Testis (tissue), 3 donors: ENCODE data around the gene CHCHD6. TPM values are rescaled to one million over a fixed set of nuclear protein-coding genes. Genes with fewer than 3 reads are reported as not detected.

Experiments
- DNase-seq: peaks from one replicate; pipeline ENCODE4 v3.0.0-alpha.2; 2019
- H3K27ac ChIP-seq, 2 donors: fragments of 200-600 bp; sonication (generic); one replicate each; pipeline ENCODE4 v1.5.1; 2019
- H3K27me3 ChIP-seq: fragments of 200-600 bp; sonication (generic); one replicate; pipeline ENCODE4 v1.5.1; 2019
- H3K36me3 ChIP-seq: fragments of 200-600 bp; sonication (generic); one replicate; pipeline ENCODE4 v1.5.1; 2017; ENCODE audit warnings: low read depth; ENCODE audit errors: missing control alignments
- H3K4me1 ChIP-seq: fragments of 200-600 bp; sonication (generic); one replicate; pipeline ENCODE4 v1.5.1; 2019
- H3K4me3 ChIP-seq, 2 donors: fragments of 200-600 bp; sonication (generic); one replicate each; pipeline ENCODE4 v1.5.1; 2017 to 2019
- H3K9me3 ChIP-seq: fragments of 200-600 bp; sonication (generic); one replicate; pipeline ENCODE4 v1.5.1; 2017
- POLR2A ChIP-seq: fragments of 450-650 bp; IDR thresholded peaks from one replicate; pipeline ENCODE4 v1.6.1; 2017; ENCODE audit warnings: antibody characterized with exemption, mild to moderate bottlenecking, moderate library complexity
- WGBS, 2 donors: methylation state at CpG; one replicate each; pipeline ENCODE4 v1.1.5; 2018; 5-methylcytosine and 5-hydroxymethylcytosine counted together
- intact Hi-C: fragments of 100-400 bp; cut with DNase I; formaldehyde crosslinking; loops from one replicate; pipeline ENCODE4 v1.15.1; 2023; ENCODE audit warnings: low total_unique reads
- polyA plus RNA-seq: library from polyadenylated mRNA; stranded (reverse); fragments of 350-450 nt; fragmentation: Illumina TruSeq; extraction: RNeasy Lipid Tissue Mini Kit (QIAGEN cat#74804); gene quantifications from one replicate; pipeline ENCODE4 v1.2.3, GENCODE V29; 2014; ENCODE audit warnings: low read depth, low replicate concordance; ENCODE audit not compliant: insufficient read depth
- total RNA-seq, 2 donors: library from RNA; depleted of rRNA; stranded (reverse); fragments of >200 nt; gene quantifications; one replicate each; pipeline ENCODE4 v1.2.3, GENCODE V29; 2016
- TF ChIP-seq, protein P1 (sequence below), 3 experiments: fragments of 450-650 bp in 2 of 3; fragments of 200-600 bp in 1 of 3; sonication (generic) in 1 of 3; IDR thresholded peaks; one replicate each; pipeline ENCODE4 v1.5.1; 2016 to 2019; ENCODE audit warnings: antibody characterized with exemption in 3 of 3, mild to moderate bottlenecking in 2 of 3, moderate library complexity in 1 of 3

CHCHD6 gene
- total and polyA plus RNA-seq, 3 donors from 2014 or later, result 47.6 to 84.6 (median 49.9) TPM

DNA sequence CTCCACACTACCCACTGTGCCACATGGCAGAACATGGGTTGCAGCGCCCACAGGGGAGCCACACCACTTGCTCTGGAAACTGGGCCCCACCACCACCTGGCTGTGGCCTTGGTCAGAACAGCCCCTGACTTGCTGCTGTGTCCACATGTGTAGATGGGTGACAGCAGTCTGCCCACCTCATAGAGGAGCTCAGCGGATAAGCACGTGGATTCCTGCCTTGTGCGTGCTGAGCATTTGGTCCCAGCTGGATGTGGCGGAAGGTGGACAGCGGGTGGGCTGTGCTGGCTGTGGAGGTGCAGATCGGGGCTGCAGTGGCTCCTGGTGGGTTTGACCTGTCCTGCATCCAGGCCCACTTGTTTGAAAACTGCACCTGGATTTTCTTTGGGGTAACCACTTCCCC, 272.9 kb downstream of the CHCHD6 start:
- no peaks in the 10 kb centered on the region for H3K36me3 ChIP-seq
- TF ChIP-seq, protein P1, sequence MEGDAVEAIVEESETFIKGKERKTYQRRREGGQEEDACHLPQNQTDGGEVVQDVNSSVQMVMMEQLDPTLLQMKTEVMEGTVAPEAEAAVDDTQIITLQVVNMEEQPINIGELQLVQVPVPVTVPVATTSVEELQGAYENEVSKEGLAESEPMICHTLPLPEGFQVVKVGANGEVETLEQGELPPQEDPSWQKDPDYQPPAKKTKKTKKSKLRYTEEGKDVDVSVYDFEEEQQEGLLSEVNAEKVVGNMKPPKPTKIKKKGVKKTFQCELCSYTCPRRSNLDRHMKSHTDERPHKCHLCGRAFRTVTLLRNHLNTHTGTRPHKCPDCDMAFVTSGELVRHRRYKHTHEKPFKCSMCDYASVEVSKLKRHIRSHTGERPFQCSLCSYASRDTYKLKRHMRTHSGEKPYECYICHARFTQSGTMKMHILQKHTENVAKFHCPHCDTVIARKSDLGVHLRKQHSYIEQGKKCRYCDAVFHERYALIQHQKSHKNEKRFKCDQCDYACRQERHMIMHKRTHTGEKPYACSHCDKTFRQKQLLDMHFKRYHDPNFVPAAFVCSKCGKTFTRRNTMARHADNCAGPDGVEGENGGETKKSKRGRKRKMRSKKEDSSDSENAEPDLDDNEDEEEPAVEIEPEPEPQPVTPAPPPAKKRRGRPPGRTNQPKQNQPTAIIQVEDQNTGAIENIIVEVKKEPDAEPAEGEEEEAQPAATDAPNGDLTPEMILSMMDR (IDR thresholded peaks at IDR 0.05), result no peak
- TF ChIP-seq POLR2A, result no peak
- 96 to 98% methylated on average over 6 to 7 of the region's 7 CpGs for WGBS, 2 donors
- H3K4me1 ChIP-seq, result peaks cover 12% of the 10 kb centered on the region
- H3K9me3 ChIP-seq, result no peaks in the 10 kb centered on the region
- no peak overlapping the region for H3K27ac ChIP-seq
- DNase-seq, result no peak
- H3K4me3 ChIP-seq, result no peak overlapping the region
- intact Hi-C loops, result no loop called here
- H3K27me3 ChIP-seq, result no peaks in the 10 kb centered on the region

DNA sequence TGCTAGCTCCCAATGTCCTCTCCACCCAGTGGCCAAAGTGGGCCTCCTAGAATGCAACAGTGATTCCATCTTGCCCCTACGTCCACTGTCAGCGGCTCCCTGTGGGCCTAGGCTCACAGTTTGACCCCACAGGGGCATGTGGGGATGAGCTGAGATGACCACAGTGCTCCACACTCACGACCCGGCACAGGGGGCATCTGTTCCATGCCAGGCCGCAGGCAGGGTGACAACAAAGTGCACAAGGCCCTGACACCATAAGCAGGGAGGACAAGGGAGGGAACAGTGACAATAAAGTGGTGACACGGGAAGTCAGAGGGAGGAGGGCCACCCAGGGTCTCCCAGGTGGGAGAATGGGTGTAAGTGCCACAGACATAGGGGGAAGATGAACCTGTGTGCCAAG, 273.8 kb downstream of the CHCHD6 start:
- H3K27me3 ChIP-seq, result no peaks in the 10 kb centered on the region
- no peaks in the 10 kb centered on the region for H3K36me3 ChIP-seq
- H3K4me1 ChIP-seq, result peaks cover 4% of the 10 kb centered on the region
- no peak overlapping the region for H3K27ac ChIP-seq
- H3K9me3 ChIP-seq, result no peaks in the 10 kb centered on the region
- intact Hi-C loops, result no loop called here
- TF ChIP-seq, protein P1 (IDR thresholded peaks at IDR 0.05), result no peak
- no peak for TF ChIP-seq POLR2A
- no peak overlapping the region for H3K4me3 ChIP-seq
- DNase-seq, result no peak
- WGBS, 2 donors, result 90 to 92% methylated on average over 4 to 6 of the region's 6 CpGs

DNA sequence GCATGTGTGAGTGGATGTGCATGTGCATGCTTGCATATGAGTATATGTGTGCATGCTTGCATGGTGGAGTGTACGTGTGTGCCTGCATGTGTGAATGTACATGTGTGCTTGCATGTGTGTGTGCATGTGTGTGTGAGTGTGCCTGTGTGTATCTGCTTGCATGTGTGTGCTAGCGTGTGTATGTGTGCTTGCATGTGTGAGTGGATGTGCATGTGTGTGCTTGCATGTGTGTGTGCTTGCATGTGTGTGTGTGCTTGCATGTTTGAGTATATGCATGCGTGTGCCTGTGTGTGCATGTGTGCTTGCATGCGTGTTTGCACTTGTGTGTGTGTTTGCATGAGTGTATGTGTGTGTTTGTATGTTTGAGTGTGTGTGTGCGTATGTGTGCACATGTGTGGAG, 274.3 kb downstream of the CHCHD6 start:
- intact Hi-C loops, result no loop called here
- no peak for DNase-seq
- Histone ChIP-seq H3K4me3 (no peak overlapping the region), H3K27me3 (no peaks in the 10 kb centered on the region), H3K4me1 (peaks cover 4% of the 10 kb centered on the region), H3K27ac (no peak overlapping the region), H3K9me3 (no peaks in the 10 kb centered on the region), H3K36me3 (no peaks in the 10 kb centered on the region)
- TF ChIP-seq, protein P1 (IDR thresholded peaks at IDR 0.05), result no peak
- no peak for TF ChIP-seq POLR2A
- WGBS, 2 donors, result 94% methylated on average over 5 of the region's 5 CpGs

DNA sequence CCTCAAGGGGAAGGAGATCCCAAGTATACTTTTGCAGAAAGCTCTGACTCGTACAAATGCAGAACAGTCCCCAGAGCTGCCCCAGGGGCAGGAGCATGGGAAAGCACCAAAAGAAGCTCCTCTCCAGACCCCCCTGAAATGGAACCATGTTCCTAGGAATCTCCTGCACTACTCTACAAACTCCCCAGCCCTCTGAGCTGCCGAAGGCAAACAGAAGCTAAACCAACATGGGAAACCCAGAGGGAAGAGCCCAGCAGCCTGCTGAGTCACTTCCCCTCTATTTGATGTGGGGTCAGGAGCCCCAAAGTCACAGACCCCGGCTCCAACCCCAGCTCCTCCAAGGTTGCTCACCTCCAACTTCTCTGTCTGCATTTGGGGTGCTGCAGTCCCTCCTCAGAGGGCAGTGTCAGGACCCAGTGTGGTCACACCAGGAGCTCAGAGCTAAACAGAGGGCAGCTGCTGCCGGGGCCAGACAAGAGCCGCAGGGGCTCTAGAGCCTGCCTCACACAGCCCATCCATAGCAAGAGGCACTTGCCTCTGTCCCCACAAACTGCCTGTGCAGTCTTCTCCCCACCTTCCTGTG, 275.1 kb downstream of the CHCHD6 start:
- intact Hi-C loops, result no loop called here
- Histone ChIP-seq H3K9me3 (no peaks in the 10 kb centered on the region), H3K4me3 (no peak overlapping the region), H3K36me3 (no peaks in the 10 kb centered on the region), H3K27me3 (no peaks in the 10 kb centered on the region), H3K4me1 (peaks cover 6% of the 10 kb centered on the region), H3K27ac (no peak overlapping the region)
- DNase-seq, result no peak
- 66 to 67% methylated on average over 5 of the region's 5 CpGs for WGBS, 2 donors
- no peak for TF ChIP-seq POLR2A
- TF ChIP-seq, protein P1 (IDR thresholded peaks at IDR 0.05), result no peak

DNA sequence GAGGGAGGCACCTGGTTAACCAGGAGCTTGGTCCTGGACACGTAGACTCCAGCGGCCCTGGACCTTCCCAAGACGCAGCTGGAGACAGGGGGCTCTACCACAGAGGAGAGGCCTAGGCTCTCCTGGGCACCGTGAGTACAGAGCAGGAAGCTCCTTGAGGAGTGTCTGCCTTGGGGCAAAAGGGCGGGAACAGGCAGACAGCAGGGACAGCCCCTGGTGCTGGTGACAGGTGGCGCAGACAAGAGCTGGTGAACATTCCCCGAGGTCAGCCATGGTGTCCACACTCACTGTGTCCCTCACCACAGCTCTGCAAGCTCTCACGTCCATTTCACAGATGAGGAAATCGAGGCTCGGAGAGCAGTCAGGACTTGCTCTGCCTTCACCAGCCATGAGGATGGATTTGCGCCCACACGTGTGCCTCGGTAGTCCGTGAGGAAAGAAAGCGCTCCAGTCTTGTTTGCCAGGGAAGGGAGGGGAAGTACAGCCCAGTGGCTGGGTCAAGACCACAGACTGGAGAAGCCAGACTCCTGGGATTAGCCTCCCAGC, 276.3 kb downstream of the CHCHD6 start:
- Histone ChIP-seq H3K36me3 (no peaks in the 10 kb centered on the region), H3K27me3 (no peaks in the 10 kb centered on the region), H3K4me3 (no peak overlapping the region), H3K9me3 (no peaks in the 10 kb centered on the region), H3K4me1 (peaks cover 18% of the 10 kb centered on the region), H3K27ac (no peak overlapping the region)
- WGBS, 2 donors, result 90 to 93% methylated on average over 15 of the region's 15 CpGs
- DNase-seq, result no peak
- no peak for TF ChIP-seq POLR2A
- TF ChIP-seq, protein P1 (IDR thresholded peaks at IDR 0.05), result no peak
- intact Hi-C loops, result loop anchor here (5.0 to 10.0 kb wide), 2 partner anchors 228 to 306 kb away; no protein-coding TSS in a partner anchor
